ENCODE data around the gene ZNF24. TPM values are rescaled to one million over a fixed set of nuclear protein-coding genes. Genes with fewer than 3 reads are reported as not detected.

Gene ZNF24
- total RNA-seq, 1 experiment from 2014 or later = 56.3 TPM

GRCh38 chr18:35331367-35332087 lies 12.7 kb downstream of the ZNF24 start:
- peaks cover 5% of the 10 kb centered on the region for H3K9me3 Mint-ChIP-seq (ENCODE audit: low read depth, unreplicated experiment)
- no peak overlapping the region for H3K27ac Mint-ChIP-seq (ENCODE audit: unreplicated experiment)
- BruUV-seq (replicated peaks) = no TSS peak
- no peak overlapping the region for H3K4me3 Mint-ChIP-seq (ENCODE audit: low read depth, unreplicated experiment)
- CTCF ChIA-PET = no interaction called here
- TF ChIP-seq CTCF (IDR thresholded peaks at IDR 0.05; ENCODE audit: unreplicated experiment) = no peak
- intact Hi-C loops (cut with micrococcal nuclease; ENCODE audit: unreplicated experiment) = no loop called here
- no peak for DNase-seq
- no peaks in the 10 kb centered on the region for H3K4me1 Mint-ChIP-seq (ENCODE audit: low read depth, unreplicated experiment)
- H3K27me3 Mint-ChIP-seq (ENCODE audit: unreplicated experiment) = no peaks in the 10 kb centered on the region
- peaks cover 42% of the 10 kb centered on the region for H3K36me3 Mint-ChIP-seq (ENCODE audit: insufficient read depth, unreplicated experiment)

- H3K4me3 Mint-ChIP-seq (ENCODE audit: low read depth, unreplicated experiment) = no peak overlapping the region
- peaks cover 8% of the 10 kb centered on the region for H3K9me3 Mint-ChIP-seq (ENCODE audit: low read depth, unreplicated experiment)
- H3K27me3 Mint-ChIP-seq (ENCODE audit: unreplicated experiment) = no peaks in the 10 kb centered on the region
- no peaks in the 10 kb centered on the region for H3K4me1 Mint-ChIP-seq (ENCODE audit: low read depth, unreplicated experiment)
- TF ChIP-seq CTCF (IDR thresholded peaks at IDR 0.05; ENCODE audit: unreplicated experiment) = no peak
- DNase-seq = no peak
- H3K27ac Mint-ChIP-seq (ENCODE audit: unreplicated experiment) = no peak overlapping the region
- no TSS peak for BruUV-seq (replicated peaks)
- H3K36me3 Mint-ChIP-seq (ENCODE audit: insufficient read depth, unreplicated experiment) = peaks cover 15% of the 10 kb centered on the region
- intact Hi-C loops (cut with micrococcal nuclease; ENCODE audit: unreplicated experiment) = no loop called here
- CTCF ChIA-PET = no interaction called here
Measured at GRCh38 chr18:35328868-35329267, 15.4 kb downstream of the ZNF24 start.

- Mint-ChIP-seq H3K36me3 (ENCODE audit: insufficient read depth, unreplicated experiment) (no peaks in the 10 kb centered on the region), H3K27me3 (ENCODE audit: unreplicated experiment) (no peaks in the 10 kb centered on the region), H3K27ac (ENCODE audit: unreplicated experiment) (no peak overlapping the region), H3K4me1 (ENCODE audit: low read depth, unreplicated experiment) (no peaks in the 10 kb centered on the region), H3K4me3 (ENCODE audit: low read depth, unreplicated experiment) (no peak overlapping the region), H3K9me3 (ENCODE audit: low read depth, unreplicated experiment) (peaks cover 12% of the 10 kb centered on the region)
- no TSS peak for BruUV-seq (replicated peaks)
- DNase-seq = no peak
- CTCF ChIA-PET = no interaction called here
- intact Hi-C loops (cut with micrococcal nuclease; ENCODE audit: unreplicated experiment) = no loop called here
- no peak for TF ChIP-seq CTCF (IDR thresholded peaks at IDR 0.05; ENCODE audit: unreplicated experiment)
Measured at GRCh38 chr18:35326695-35327387, 17.4 kb downstream of the ZNF24 start.

- Mint-ChIP-seq H3K9me3 (ENCODE audit: low read depth, unreplicated experiment) (peaks cover 12% of the 10 kb centered on the region), H3K4me1 (ENCODE audit: low read depth, unreplicated experiment) (no peaks in the 10 kb centered on the region), H3K4me3 (ENCODE audit: low read depth, unreplicated experiment) (no peak overlapping the region), H3K27ac (ENCODE audit: unreplicated experiment) (no peak overlapping the region), H3K36me3 (ENCODE audit: insufficient read depth, unreplicated experiment) (no peaks in the 10 kb centered on the region), H3K27me3 (ENCODE audit: unreplicated experiment) (no peaks in the 10 kb centered on the region)
- no TSS peak for BruUV-seq (replicated peaks)
- no peak for DNase-seq
- TF ChIP-seq CTCF (IDR thresholded peaks at IDR 0.05; ENCODE audit: unreplicated experiment) = no peak
- intact Hi-C loops (cut with micrococcal nuclease; ENCODE audit: unreplicated experiment) = no loop called here
- CTCF ChIA-PET = interaction anchor here (0.7 kb wide), 1 partner anchor 8 kb away, joined by 3 read pairs; no protein-coding TSS in a partner anchor
Measured at GRCh38 chr18:35324926-35325655, 19.1 kb downstream of the ZNF24 start.
